ENCODE measurements around the gene SEMA3C.

SEMA3C gene

GRCh38 chr7:80858141-80858903 is 60.5 kb downstream of the SEMA3C start:
- DNase-seq = no peak

- no peak for DNase-seq
These were observed 62.1 kb downstream of the SEMA3C start for GRCh38 chr7:80856769-80857168.

- DNase-seq = no peak
These were observed 66.9 kb downstream of the SEMA3C start for GRCh38 chr7:80851896-80852476.

DNA sequence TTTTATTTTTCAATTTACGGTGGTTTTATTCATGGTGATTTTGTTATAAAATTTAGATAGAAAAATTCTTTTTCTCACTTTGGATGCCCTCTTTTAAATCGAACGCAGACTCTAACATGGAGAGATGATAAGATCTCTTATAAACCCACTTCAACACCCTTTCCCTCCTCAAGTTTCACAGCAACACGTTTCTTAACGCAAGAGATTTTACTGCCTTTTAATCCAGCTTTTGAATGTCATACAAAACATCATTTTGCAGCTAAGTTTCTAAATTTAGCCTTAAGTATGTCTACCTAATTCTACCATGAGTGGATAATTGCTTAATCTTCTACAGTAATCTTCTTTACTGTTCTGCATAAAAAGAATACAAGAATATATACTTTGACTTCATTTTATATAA is 70.0 kb downstream of the SEMA3C start:
- DNase-seq = no peak

DNA sequence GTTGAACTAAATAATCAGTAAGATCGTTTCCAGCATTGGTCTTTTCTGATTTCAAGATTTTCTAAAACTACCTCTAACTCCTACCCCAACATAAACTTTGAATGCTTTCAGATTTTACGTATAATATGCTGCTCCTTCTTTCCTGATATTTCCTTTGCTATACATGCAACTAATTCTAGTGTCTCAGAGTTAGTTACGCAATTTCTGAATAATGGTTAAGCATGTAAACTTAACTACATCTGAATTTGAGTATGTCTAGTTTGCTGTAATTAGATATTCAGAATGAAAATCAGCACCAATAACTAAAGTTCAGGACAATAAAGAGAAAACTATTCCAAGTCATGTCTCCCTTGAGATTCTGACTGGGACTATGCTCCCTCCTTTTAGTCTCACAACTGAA is 71.0 kb downstream of the SEMA3C start:
- no peak for DNase-seq

- DNase-seq = no peak
These were observed 71.8 kb downstream of the SEMA3C start for GRCh38 chr7:80847027-80847426.

DNA sequence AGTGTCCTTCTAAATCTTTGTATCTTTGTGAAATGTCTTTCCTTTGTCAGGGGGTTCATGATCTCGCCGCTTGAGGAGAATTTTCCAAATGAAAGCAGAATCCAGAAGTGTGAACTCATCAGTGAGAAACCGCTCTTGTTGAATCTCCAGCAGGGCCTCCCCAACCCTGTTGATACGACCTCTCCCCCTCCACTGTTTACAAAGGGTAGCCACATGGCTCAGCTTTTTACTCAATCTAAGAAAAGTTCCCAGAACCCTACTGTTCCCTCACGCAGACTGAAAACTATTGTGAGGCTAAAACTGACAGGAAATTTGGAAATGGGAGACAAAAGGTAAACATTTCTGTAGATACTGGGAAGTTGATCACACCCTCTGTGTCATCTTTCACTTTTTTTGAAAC is 73.9 kb downstream of the SEMA3C start:
- DNase-seq = no peak

DNA sequence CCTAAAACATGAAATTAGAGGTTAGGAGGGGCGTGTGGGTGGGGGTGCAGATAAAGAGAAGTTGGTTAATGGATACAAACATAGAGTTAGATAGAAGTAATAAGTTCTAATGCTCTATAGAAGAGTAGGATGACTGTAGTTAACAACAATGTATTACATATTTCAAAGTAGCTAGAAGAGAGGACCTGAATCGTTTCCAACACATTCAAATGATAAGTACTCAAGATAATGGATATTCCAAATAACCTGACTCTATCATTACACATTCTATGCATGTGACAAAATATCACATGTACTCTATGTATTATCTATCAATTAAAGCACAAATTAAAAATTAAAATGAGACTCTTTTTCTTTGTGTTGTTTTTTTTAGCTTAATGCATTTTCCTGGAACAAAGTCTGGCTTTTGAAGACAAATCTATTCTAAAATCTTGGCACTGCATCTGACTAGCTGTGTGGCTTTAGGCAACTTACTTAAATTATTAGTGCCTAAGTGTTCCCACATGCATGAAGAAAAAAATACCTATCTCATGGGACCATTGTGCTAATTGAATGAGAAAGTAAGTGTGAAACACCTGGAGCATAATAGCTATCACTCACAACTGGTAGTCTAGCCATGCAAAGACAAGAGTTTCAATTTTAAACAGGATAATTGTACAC is 75.7 kb downstream of the SEMA3C start:
- DNase-seq = no peak

DNA sequence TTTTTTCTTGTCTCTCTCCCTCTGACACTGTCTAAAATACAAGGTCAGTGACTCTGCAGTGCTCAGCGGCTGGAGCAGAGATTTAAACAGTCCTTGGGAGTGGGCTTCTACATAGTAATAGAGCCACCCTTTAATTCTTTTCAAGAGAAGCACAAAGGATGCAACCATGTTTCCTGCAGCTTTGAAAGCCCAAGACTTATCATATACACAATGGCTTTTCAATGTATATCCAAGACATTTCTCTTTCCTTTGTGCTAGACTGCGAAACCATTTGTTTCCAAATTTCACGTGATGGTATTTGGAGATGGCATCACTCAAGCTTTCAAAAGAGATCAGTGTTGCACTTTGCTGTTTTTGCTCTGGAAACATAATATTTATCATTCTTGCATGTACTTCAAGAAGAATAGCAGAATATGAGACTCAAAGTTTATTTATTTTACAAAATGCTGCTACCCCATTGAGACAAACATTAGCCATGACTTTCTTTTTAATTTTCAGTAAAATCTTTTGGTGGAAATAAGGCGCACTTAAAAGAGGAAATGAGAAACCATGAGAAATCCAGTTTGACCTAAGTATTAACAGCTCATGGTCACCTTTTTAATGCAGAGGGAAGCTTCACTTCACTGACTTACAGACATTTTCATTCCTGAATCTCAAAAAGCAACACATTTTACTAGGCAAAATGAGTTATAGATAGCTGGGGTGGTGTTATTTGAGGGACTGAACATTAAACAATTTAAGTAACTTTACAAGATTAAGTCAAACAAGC is 76.6 kb downstream of the SEMA3C start:
- DNase-seq = no peak

- no peak for DNase-seq
These were observed 77.4 kb downstream of the SEMA3C start for GRCh38 chr7:80841423-80841955.

GRCh38 chr7:80840681-80841080 is 78.2 kb downstream of the SEMA3C start:
- DNase-seq = no peak

- no peak for DNase-seq
These were observed 79.0 kb downstream of the SEMA3C start for GRCh38 chr7:80839855-80840254.

DNA sequence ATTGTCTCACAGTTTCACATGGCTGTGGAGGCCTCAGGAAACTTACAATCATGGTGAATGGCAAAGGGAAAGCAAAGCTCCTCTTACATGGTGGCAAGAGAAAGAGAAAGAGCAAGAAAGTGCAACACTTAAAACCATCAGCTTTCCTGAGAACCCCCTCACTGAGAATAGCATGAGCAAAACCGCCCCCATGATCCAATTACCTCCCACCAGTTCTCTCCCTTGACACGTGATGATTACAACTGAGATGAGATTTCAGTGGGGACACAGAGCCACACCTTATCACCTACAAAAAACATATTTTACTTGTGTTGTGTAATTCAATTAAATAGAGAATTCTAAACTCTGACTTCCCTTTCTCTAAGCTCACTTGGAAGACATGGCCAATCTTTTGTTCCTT is 80.2 kb downstream of the SEMA3C start:
- peak in 13 of 56 donors; percentile 2 to 48 (median 8) for DNase-seq

GRCh38 chr7:80837345-80837744 is 81.5 kb downstream of the SEMA3C start:
- DNase-seq = no peak

- no peak for DNase-seq
These were observed 83.6 kb downstream of the SEMA3C start for GRCh38 chr7:80835251-80835650.

GRCh38 chr7:80833289-80834268 is 85.3 kb downstream of the SEMA3C start:
- DNase-seq = no peak

GRCh38 chr7:80832006-80832405 is 86.8 kb downstream of the SEMA3C start:
- no peak for DNase-seq

DNA sequence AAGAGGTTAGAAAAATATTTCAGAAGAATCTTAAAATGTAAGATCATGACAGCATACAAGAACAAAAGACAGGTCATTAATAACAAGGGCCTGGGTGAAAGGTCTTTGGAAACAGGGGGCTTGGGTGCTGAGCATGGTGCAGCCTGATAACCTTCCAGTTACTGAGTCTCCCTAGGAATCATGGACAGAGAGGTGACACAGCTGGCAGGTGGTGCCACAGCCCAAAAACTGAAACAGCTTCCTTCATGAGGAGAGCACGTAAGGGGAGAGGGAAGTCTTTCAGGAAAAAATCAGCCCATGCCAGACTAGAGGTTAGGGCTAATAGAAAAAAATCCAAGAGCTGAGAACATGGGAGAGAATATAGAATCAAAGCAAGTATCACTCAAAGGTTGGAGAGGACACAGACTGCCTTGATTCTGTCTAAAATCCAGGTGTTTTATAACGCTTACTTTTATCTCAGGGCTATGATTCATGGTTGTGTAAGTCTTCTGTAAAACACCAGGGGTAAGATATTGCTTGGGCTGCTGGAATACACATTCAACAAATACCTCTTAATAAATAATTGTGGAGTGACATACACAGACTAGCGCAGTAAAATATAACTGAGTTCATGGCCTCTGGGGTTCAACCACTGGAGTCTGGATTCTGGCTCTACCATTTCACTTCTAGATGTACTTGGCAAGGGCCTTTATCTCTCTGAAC is 88.1 kb downstream of the SEMA3C start:
- DNase-seq = peak in 1 of 56 donors; percentile 0

DNA sequence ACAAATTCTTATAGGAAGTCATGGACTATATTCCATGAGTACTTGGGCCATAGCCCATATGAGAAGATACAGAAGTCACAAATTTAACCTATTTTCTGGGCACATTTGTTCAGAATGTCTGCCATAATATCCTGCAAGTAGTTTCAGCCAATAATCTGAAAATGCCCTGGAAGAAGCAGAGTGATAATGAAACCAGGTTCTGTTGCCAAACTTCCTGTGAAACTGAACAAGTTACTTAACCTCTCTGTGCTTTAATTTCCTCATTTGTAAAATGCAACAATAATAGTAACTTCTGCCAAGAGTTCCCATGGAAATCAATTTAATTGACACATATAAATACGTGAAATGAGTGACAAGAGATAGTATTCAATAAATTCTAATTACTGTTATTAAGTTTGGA is 88.8 kb downstream of the SEMA3C start:
- DNase-seq = no peak

DNA sequence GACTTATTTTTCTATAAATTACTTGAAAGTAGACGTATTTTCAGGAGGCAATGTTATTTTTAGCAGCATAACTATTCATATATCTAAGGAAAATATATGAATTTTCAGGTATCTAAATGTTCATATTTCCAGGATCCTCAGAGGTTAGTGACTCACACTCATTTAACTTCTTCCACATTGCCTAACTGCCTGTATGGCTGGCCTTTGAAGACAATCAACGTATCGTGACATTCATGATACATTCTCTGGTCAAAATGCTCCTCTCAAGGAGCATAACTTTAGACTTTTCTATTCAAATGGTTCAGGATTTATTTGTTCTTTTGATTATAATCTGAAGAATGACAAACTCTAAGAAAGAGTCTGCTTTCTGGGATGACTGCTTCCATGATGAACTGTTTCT is 89.3 kb downstream of the SEMA3C start:
- DNase-seq = no peak
